GM19240 (cell line): Measurements from ENCODE around the gene TMEM187.

Source experiments
- DNase-seq: peaks from one replicate; pipeline ENCODE4 v3.0.0; 2011; ENCODE audit warnings: low spot score; ENCODE audit not compliant: insufficient read length

The TMEM187 gene

GRCh38 chrX:153954558-153955227 lies 17.9 kb upstream of the TMEM187 start:
- DNase-seq: no peak

- DNase-seq: no peak
These were observed 17.3 kb upstream of the TMEM187 start for GRCh38 chrX:153955228-153955732.

- DNase-seq: no peak
These were observed 16.3 kb upstream of the TMEM187 start for GRCh38 chrX:153956044-153956907.

GRCh38 chrX:153957224-153957623 lies 15.3 kb upstream of the TMEM187 start:
- DNase-seq: no peak

GRCh38 chrX:153958605-153959004 lies 13.9 kb upstream of the TMEM187 start:
- DNase-seq: no peak

GRCh38 chrX:153959649-153960048 lies 12.9 kb upstream of the TMEM187 start:
- DNase-seq: no peak

GRCh38 chrX:153960077-153960476 lies 12.5 kb upstream of the TMEM187 start:
- no peak for DNase-seq

GRCh38 chrX:153960786-153961185 lies 11.8 kb upstream of the TMEM187 start:
- no peak for DNase-seq

- no peak for DNase-seq
These were observed 11.3 kb upstream of the TMEM187 start for GRCh38 chrX:153961292-153961691.

GRCh38 chrX:153963546-153963945 lies 9.0 kb upstream of the TMEM187 start:
- no peak for DNase-seq

- no peak for DNase-seq
These were observed 8.4 kb upstream of the TMEM187 start for GRCh38 chrX:153964105-153964504.

- no peak for DNase-seq
These were observed 7.1 kb upstream of the TMEM187 start for GRCh38 chrX:153965406-153965805.

GRCh38 chrX:153966283-153966688 lies 6.3 kb upstream of the TMEM187 start:
- DNase-seq: no peak

- DNase-seq: no peak
These were observed 5.6 kb upstream of the TMEM187 start for GRCh38 chrX:153966841-153967535.

- DNase-seq: no peak
These were observed 4.9 kb upstream of the TMEM187 start for GRCh38 chrX:153967536-153968224.

- no peak for DNase-seq
These were observed 4.3 kb upstream of the TMEM187 start for GRCh38 chrX:153968255-153968654.

- DNase-seq: no peak
These were observed 3.8 kb upstream of the TMEM187 start for GRCh38 chrX:153968754-153969124.

- no peak for DNase-seq
These were observed 3.2 kb upstream of the TMEM187 start for GRCh38 chrX:153969125-153969903.

- DNase-seq: no peak
These were observed 2.6 kb upstream of the TMEM187 start for GRCh38 chrX:153969904-153970356.

GRCh38 chrX:153970357-153971123 lies 2.0 kb upstream of the TMEM187 start:
- no peak for DNase-seq
